Chondrocyte (in vitro differentiated cells): ENCODE results near the gene EDRF1. TPM values are rescaled to one million over a fixed set of nuclear protein-coding genes. Genes with fewer than 3 reads are reported as not detected.

Experiments used
- DNase-seq: peaks from one replicate; pipeline ENCODE4 v3.0.0; 2021; ENCODE audit warnings: mixed read lengths, low spot score
- H3K27ac Mint-ChIP-seq: one replicate; pipeline ENCODE4 v1.8.0; 2021; ENCODE audit warnings: mild to moderate bottlenecking, moderate library complexity, mixed read lengths; ENCODE audit not compliant: unreplicated experiment
- H3K27me3 Mint-ChIP-seq: 2 replicates; pipeline ENCODE4 v1.8.0; 2021; ENCODE audit warnings: low read depth, mixed read lengths
- H3K36me3 Mint-ChIP-seq: 2 replicates; pipeline ENCODE4 v1.8.0; 2021; ENCODE audit warnings: low read depth, mixed read lengths
- H3K4me1 Mint-ChIP-seq: 2 replicates; pipeline ENCODE4 v1.8.0; 2021; ENCODE audit warnings: low read depth, mild to moderate bottlenecking, mixed read lengths
- H3K4me3 Mint-ChIP-seq: one replicate; pipeline ENCODE4 v1.8.0; 2021; ENCODE audit warnings: mild to moderate bottlenecking, moderate library complexity, mixed read lengths; ENCODE audit not compliant: unreplicated experiment
- H3K9me3 Mint-ChIP-seq: 2 replicates; pipeline ENCODE4 v1.8.0; 2021; ENCODE audit warnings: low read depth, mixed read lengths
- total RNA-seq: library from RNA; stranded (reverse); gene quantifications from 3 replicates; pipeline ENCODE4 v1.2.1, GENCODE V29; 2021
- TF ChIP-seq, protein P1 (sequence below): fragments of 200-600 bp; sonication (generic); IDR thresholded peaks from 2 replicates; pipeline ENCODE4 v1.5.0; 2021; ENCODE audit warnings: antibody characterized with exemption, mild to moderate bottlenecking, moderate library complexity

EDRF1 gene
- total RNA-seq, 1 donor from 2014 or later = 14.8 TPM

DNA sequence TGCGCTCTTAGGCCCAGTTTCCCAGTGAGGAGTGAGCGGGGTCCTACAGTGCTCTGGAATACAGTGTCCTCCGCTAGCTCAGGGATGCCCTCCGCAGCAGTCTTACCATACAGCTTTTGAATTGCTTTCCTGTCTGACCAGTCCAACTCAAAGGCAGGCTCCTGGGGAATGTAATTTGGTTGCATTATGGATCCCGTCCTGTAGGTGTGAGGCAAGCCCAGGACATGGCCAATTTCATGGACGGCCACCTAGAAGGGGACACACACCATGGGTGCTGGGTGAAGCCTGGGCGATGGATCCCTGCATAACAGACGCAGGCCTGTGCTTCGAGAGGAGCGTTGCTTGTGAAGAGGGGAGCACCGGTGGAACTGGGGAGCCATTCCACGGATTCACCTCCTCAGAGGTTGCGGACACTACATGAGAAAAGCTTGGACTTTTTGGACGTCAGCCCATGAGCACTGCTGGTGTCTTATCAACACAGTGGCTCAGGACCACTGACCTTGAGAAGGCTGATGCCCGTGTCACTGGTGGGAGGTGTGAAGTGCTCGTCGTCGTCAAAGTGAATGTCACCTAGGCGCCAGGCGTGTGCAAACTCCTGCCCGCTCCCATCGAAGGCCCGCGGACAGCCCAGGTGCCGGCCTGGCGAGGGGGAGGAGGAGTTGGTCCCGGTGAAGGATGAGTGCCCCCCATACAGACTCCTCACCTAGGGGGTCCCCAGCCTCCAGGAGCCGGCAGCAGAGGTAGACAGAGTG lies 52.8 kb downstream of the EDRF1 start:
- DNase-seq = no peak
- no peak overlapping the region for H3K27ac Mint-ChIP-seq
- H3K36me3 Mint-ChIP-seq = peaks cover 2% of the 10 kb centered on the region
- TF ChIP-seq, protein P1, sequence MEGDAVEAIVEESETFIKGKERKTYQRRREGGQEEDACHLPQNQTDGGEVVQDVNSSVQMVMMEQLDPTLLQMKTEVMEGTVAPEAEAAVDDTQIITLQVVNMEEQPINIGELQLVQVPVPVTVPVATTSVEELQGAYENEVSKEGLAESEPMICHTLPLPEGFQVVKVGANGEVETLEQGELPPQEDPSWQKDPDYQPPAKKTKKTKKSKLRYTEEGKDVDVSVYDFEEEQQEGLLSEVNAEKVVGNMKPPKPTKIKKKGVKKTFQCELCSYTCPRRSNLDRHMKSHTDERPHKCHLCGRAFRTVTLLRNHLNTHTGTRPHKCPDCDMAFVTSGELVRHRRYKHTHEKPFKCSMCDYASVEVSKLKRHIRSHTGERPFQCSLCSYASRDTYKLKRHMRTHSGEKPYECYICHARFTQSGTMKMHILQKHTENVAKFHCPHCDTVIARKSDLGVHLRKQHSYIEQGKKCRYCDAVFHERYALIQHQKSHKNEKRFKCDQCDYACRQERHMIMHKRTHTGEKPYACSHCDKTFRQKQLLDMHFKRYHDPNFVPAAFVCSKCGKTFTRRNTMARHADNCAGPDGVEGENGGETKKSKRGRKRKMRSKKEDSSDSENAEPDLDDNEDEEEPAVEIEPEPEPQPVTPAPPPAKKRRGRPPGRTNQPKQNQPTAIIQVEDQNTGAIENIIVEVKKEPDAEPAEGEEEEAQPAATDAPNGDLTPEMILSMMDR = no peak
- H3K4me1 Mint-ChIP-seq = peaks cover 13% of the 10 kb centered on the region
- peaks cover 3% of the 10 kb centered on the region for H3K27me3 Mint-ChIP-seq
- no peak overlapping the region for H3K4me3 Mint-ChIP-seq
- H3K9me3 Mint-ChIP-seq = no peaks in the 10 kb centered on the region

DNA sequence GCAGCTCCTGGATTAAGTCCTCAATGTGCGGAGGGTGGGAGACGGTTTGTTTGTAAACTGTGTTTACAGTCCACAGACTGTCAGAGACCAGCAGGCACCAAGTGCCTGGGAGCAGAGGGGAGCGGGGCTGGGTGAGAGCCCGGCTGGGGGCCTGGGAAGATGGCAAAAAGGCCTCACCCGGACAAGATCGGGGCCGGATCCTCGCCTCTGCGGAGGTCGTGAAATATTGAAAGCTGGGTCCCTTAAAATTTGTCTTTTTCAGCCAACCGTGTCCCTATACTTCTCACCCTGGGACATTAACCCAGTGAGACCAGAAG lies 53.3 kb downstream of the EDRF1 start:
- no peak for DNase-seq
- TF ChIP-seq, protein P1 = no peak
- Mint-ChIP-seq H3K9me3 (no peaks in the 10 kb centered on the region), H3K27me3 (peaks cover 3% of the 10 kb centered on the region), H3K27ac (no peak overlapping the region), H3K36me3 (peaks cover 2% of the 10 kb centered on the region), H3K4me1 (peaks cover 10% of the 10 kb centered on the region), H3K4me3 (no peak overlapping the region)

DNA sequence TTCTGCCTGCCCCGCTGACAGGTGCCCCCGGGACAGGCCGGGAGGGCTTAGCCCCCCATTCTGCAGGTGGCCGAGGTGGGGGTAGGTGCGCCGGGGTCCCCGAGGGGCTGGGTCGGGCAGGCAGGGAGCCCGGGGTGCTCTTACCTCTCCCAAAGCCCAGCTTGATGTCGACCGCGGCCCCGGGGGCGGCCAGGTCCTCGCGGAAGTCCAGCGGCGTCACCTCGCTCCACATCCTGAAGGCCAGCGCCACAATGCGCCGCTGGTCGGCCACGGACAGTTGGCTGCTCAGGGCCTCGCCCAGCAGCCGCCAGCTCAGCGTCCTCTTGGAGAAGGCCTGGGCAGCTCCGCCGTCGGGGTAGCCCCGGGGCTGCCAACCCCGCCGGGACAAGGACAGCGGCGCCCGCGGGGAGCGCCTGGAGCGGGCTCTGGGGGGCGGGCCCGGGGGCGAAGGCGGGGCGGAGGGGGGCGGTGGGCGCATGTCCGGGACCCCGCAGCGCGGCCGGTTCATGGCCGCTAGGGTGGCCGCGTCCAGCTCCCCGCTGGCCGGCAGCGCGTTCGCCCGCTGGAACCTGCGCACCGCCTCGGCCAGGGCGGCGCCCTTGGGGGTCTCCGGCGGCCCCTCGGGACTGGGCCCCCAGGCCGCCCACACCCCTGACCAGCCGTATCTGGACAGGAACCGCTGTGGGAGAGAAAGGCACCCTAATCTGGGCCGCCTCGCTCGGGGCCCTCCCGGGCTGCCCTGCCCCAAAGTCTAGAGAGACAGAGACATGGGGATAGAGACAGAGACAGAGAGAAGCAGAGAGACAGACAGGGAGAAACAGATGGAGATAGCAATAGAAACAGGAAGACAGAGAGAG lies 54.4 kb downstream of the EDRF1 start:
- TF ChIP-seq, protein P1 = no peak
- DNase-seq = no peak
- peaks cover 2% of the 10 kb centered on the region for H3K36me3 Mint-ChIP-seq
- peaks cover 6% of the 10 kb centered on the region for H3K27me3 Mint-ChIP-seq
- H3K9me3 Mint-ChIP-seq = peaks cover 2% of the 10 kb centered on the region
- H3K4me3 Mint-ChIP-seq = no peak overlapping the region
- H3K4me1 Mint-ChIP-seq = no peaks in the 10 kb centered on the region
- no peak overlapping the region for H3K27ac Mint-ChIP-seq

DNA sequence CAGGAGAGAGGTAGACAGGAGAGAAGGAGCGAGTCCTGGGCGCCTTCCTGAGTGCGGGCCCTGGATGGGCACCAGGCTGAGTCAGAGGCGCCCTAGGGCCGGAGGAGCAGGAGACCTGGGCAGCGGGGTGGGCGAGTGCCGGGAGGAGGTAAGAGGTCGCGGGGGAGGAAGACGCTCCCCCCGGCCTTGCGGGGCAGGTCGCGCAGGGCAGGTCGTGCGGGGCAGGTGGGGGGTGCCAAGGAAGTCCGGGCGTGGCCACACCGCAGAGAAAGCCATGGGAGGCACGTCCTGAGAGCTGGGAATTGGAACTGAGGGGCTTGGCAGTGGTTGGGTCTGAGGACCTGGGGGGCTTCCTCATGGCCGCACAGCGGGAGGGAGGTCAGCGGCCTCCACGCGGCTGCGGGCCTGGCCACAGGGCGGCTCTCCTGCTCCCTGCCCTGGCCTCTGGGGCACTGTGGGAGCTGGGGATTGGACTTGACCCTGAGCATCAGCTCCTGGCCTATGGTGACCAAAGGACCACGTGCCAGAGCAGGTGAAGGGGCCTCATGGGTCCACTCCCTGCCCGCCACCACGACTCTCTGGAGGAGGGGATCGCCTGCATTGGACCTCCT lies 55.2 kb downstream of the EDRF1 start:
- Mint-ChIP-seq H3K27me3 (peaks cover 6% of the 10 kb centered on the region), H3K9me3 (peaks cover 3% of the 10 kb centered on the region), H3K4me3 (no peak overlapping the region), H3K36me3 (no peaks in the 10 kb centered on the region), H3K4me1 (no peaks in the 10 kb centered on the region), H3K27ac (no peak overlapping the region)
- TF ChIP-seq, protein P1 = no peak
- DNase-seq = no peak

DNA sequence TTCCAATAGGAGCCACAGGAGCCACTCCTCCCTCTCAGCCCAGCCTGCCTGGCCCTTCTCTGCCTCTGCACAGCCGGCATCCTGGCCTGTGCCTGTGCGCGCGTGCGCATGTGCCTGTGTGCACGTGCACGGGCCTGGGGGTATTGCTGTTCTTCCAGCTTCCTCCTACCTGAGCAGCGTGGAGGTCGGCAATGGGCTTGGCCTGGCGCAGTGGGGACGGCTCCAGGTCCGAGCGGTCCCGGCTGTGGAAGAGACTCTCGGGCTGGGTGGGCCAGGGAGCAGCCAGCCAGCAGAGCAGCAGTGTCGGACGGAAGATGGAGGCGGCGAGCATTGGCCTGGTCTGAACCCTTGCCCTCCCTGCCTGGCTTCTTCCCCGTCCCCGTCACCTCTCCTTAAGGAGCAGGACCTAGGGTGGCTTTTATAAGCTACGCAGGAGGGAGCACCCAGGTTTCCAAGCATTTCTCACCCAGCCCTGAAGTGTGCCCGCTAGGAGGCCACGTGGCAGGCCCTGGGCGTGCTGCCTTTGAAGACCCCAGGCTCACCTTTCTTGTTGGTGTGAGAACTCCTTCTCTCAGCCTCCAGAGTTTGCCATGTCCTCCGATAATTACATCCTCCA lies 56.1 kb downstream of the EDRF1 start, which contains the start of gene MMP21:
Gene MMP21, minus strand, starts transcription at position 331 of the 616 bp plus-strand sequence. Its CDS starts 0 bp downstream, at position 331.
- Mint-ChIP-seq H3K9me3 (peaks cover 6% of the 10 kb centered on the region), H3K36me3 (no peaks in the 10 kb centered on the region), H3K4me1 (no peaks in the 10 kb centered on the region), H3K4me3 (no peak within 1 kb of the TSS), H3K27me3 (peaks cover 6% of the 10 kb centered on the region), H3K27ac (no peak within 1 kb of the TSS)
- TF ChIP-seq, protein P1 = no peak
- DNase-seq = no peak
